Panc1 (cell line): ENCODE measurements around the gene IQSEC1.

ENCODE experiments used
- CTCF ChIP-seq: fragments of 450-650 bp; IDR thresholded peaks from 2 replicates; pipeline ENCODE4 v1.5.1; 2017; ENCODE audit warnings: mild to moderate bottlenecking
- SIN3A ChIP-seq: IDR thresholded peaks from 2 replicates; pipeline ENCODE4 v1.6.1; 2012; ENCODE audit warnings: low read depth, mild to moderate bottlenecking, low read length, moderate library complexity, borderline replicate concordance; ENCODE audit not compliant: insufficient read depth

GRCh38 chr3:12903881-12904280, 169.3 kb downstream of the IQSEC1 start:
- no peak for TF ChIP-seq CTCF
- no peak for TF ChIP-seq SIN3A
